ENCODE data around the gene LDLRAD3.
A peak's percentile ranks its signal among the peaks of the same experiment; 100 is the strongest.

The LDLRAD3 gene

DNA sequence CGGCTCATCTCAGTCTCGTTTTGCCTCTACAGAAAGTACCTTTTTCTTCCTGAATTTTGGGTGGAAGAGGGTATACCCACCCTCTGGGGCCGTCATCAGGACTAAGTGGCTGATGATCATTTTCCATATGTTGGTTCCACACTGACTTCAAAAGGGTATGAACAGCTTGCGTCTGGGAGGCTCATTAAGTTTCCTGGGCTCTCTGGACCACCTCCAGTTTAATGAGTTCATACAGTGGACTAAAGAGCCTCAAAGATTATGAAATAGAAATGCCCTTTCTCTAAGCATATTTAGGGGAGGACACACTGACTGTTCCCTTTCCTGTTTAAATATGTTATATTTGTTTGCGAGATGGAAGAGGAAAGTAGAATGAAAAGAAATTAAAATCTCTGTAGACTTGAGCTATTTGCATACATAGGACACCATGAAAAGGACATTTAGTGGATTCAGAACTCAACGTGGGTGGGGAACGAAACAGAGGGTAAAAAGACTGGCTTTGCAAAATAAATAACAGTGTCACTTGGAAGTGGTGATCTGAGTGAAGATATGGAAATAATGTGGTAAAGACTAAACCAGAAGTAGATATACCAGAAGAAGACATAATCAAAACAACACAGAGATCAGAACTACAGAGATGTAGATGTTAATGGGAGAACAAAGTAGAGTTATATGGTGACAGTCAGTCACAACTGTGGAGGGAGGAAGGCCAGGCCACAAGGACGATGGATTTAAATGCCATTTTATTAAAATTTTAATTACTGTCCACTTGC, 18.7 kb downstream of the LDLRAD3 start:
- DNase-seq: peak in 1 of 2 experiments; percentile 75

DNA sequence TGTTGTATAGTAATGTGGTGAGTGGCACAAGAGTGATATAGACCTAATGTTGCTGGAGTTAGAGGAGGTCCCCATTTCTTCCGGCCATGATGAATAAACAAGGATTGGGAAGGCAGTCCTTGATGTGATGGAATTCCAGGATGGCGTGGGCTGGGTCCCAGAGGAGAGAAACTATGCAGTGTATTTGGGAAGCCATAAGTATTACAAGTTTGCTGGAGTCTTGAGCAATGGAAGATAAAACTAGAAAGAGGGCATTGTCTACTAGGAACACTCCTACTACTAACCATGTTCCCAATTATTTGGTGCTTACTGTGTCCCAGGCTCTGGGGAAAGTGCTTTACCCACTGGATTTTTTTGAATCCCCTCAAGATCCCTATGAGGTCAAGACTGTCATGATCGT, 20.0 kb downstream of the LDLRAD3 start:
- DNase-seq: no peak

DNA sequence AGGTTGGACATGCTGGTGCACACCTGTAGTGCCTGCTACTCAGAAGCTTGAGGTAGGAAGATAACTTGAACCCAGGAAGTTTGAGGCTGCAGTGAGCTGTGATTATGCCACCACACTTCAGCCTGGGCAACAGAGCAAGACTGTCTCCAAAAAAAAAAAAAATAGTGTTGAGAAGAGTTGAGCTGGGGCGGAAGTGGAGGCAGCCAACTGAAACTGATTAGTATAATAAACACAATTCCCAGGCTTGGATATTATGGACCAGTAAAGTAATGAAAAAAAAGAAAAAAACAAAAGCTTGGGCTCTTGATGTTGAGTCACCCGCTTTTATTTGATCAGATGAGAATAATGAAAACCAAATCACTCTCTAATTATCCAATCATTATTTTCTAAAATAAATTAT, 21.0 kb downstream of the LDLRAD3 start:
- DNase-seq: no peak

DNA sequence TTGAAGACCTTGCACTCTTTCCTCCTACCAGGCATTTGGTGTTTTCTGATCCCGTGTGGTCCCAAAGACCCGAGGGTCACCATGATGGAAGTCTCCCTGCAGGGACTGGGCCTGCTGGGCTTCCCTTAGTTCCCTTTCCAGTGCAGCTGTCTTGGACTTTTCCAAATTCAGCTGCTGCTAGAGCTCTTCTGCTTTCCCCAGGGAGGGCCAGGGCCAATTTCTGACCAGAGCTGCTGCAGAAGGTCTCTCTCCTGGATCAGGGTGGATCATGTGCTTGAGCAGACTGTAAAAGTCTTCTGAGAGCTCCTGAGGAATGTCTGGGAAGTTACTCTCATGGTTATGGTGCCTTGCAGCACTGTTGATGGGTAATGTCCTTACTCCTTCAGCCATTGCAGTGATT, 23.2 kb downstream of the LDLRAD3 start:
- no peak for DNase-seq

DNA sequence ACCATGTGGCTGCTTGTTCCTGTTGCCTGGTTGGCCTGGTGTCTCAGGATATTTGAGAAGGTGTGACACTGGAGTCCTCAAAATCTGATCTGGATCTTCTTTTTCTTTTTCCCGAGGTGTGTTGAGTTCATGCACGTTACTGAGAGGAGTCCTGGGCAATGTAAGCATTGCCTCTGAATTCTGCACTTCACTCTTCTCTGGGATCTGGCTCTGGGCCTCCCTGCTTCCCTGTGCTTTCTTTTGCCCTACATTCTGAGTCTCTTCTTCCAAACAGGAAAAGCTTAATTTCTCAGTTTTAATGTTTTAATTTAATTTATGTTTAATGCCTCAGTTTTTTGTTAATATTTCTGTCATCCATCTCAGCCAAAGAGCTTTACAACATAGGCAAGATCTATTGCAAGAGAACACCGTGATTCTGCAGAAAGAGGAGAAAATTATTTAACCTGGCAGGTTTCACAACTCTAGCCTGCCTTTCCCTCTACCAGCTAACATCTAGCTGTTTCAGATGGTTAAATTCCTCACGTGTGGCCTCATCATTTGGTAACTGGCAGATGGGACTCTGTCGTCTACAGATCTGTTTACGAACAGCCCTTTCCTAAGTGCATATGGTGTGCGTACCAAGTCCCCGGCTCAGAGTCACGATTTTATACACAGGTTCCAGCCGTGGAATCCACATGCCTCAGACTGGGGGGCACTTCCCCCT, 24.7 kb downstream of the LDLRAD3 start:
- peak; percentile 78 to 93 for DNase-seq

DNA sequence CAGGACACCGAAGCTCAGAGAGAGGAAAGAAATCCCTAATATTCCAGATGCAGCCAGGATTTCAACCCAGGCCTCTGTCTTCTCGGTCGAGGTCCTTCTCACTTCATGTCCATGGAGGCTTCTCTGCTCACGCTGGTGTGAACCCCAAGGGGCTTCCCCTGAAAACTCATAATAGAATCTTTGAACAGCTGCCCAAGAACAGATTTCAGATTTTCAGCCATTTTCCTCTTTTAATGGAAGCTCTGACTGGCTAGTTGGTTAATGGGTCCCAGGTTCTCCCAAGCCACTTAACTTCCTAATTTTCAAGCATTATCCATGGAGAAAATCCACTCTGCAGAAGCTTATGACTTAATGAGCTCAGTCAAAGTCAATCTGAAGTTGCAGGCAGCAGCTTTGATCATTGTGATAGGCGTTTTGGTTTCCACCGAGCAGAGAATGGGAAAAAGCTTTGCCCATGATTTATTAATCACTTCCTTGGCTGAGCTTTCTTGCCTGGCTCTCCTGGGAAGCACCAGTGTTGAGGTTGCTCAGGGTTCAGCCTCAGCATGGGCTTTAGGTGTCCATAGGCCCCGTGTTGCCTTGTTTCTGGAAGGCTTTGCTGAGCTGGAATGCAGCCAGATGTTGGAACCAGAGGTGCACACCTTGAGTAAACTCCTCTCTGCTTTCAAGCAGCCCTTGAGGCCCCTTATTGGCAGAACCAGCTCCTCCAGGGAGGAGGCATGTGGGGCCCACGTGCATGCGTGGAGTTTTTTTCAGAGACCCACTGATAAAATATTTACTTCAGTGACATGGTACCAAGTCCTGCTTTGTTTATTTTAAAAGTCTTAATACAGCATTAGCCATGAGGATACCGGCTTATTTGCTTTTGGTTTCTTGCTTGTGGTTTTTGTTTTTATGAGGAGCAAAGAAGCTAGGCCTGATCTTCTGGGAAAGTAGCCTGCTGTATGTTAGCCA, 25.5 kb downstream of the LDLRAD3 start:
- peak; percentile 80 to 86 for DNase-seq

DNA sequence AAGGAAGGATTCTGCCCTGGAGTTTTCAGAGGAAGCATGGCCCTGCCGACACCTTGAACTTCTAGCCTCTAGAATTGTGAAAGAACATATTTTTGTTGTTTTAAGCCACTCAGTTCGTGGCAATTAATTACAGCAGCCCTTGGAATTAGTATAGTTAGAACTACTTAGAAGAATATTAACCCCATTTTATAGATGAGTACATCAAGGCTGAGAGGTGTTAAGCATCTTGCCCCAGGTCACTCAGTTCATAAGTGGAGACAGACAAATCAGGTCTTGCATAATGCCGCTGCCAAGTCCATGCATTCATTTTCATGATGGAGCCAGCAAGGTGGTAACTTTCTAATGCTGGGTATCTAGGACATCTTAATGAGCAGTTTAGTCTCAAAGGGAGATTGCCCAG, 26.6 kb downstream of the LDLRAD3 start:
- no peak for DNase-seq

DNA sequence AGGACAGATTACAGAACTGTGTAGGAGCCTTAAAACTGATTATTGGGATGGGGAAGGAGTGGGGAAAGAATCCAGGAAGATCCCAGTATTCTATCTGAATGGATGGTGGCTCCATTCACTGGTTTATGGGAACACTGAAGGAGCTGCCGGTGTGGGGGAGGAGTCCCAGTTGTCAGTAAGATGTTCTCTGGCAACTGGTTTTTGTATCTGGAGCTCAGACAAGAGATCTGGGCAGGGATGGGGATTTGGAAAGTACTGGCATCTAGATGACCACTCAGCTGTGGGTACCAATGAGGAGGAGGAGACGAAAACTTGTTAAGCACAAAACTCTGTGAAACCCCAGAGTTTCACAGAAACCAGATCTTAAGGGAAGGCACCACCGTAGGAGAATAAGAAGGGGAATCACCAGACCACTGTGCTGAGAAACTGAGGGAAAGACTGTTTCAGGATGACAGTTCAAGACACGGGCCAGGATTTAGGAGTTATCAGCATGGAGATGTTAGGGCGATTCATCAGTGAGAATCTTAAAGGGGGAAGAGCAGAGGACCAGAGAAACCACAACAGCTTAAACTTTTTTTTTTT, 28.1 kb downstream of the LDLRAD3 start:
- no peak for DNase-seq

DNA sequence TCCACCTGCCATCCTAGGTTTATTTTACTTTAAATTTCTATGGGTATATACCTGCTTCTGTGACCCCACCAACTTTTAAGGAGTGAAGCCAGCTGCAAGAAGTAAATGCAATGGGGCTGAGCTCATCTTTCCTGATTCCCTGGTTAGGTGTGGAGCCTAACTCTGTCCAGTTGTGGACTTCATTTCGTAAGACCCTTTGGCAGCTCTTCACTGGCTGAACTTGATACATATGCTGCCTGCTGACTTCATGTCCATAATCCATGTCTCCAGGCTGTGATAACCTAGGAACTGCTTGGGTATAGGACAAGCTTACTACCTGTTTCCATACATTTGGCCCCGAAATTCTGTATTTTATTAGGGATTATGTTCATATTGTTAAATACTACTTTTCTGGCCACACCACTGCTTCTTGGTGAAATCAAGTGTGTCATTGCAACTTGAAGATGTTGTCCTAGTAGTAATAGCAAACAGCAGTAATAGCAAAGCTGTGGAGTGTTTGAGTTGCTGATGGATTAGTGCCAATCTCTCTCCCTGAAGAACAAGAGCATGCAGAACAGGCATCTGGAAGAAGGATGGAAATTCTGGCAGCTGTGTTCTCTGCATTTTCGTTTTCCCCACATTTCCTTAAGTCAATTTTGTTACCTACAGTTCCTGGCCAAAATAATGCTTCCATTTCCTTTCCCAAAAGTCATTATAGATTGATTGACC, 31.2 kb downstream of the LDLRAD3 start:
- no peak for DNase-seq

DNA sequence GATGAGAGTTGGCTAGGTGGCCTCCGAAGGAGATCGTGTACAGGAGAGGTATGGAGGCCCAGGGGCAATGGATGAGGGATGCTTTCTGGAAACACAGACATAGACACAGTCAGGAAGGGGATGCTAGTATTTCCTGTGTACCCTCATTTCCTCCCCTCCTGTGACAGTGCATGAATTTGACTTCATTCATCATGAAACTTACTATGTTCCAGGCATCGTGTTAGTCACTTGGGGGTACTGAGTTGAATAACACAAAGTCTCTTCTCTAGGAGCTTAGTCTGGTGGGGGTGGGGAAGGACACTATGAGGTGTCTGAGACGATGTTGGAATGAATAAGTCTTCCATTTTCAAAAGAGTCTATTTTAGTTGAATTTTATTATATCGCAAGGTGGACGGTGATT, 32.6 kb downstream of the LDLRAD3 start:
- DNase-seq: no peak

DNA sequence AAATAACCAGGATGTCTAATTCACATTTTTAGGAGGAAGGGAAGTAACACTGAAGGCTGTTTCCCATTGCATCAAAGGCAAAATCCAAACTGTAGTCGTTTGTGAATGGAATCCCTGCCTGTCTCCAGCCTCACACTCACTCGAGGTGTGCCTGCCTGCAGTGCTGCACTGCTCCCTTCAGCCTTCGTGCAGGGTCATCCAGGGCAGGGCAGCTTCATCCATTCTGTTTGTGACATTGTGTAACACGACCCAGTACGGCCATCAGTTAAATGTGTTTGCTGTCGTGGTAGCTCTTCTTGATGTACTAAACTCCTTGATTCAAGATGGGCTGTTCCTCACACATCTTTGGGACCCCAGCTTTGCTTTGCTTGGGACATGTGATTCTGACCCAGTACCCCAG, 34.3 kb downstream of the LDLRAD3 start:
- no peak for DNase-seq

DNA sequence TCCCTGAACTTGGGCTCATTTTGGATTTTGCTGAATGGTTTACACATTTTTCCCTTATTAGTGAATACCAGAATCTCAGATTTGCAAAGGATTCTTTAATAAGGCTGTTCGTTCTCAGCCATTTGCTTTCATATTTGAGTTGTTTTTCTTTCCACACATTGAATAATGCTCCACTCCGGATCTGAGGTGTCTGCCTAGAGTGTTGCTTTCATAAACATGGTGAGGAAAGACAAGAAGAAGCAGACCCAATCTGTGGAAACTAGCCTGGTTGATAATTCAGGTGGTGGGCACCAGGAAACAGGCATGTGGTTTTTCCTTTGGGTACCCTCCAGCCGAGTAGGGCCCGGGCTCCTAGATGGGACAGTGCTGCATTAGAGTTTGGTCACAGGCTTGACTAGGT, 35.0 kb downstream of the LDLRAD3 start:
- DNase-seq: no peak

DNA sequence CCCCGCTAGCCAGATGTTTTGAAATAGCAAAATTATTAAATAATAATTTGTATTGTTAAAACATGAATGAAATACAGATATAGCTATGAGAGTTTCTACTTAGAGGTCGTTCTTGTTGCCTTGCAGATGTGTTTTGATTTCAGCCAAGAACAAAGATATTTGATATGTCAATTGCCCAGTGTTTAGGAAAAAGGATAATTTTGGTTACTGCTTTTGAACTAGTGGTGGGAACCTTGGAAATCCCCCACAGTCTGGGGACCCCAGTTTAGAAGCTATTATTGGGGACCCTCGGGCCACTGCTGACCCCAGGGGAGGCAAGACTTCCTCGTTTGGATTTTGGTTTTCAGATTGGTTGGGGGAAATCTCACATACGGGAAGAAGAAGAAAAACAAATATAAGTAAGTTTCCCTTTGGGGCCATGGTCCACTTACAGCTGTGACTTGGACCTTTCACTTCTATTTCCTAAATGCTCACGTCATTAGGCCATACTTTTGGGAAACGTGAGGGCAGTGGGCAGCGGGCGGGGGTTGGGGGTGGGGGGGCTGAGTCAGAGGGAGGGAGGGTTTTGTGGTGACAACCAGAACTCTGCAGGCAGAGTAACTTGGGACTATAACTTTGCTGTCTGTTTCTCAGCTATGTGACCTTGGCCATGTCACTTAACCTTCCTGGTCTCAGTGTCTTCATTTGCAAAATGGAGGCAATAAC, 37.0 kb downstream of the LDLRAD3 start:
- no peak for DNase-seq

DNA sequence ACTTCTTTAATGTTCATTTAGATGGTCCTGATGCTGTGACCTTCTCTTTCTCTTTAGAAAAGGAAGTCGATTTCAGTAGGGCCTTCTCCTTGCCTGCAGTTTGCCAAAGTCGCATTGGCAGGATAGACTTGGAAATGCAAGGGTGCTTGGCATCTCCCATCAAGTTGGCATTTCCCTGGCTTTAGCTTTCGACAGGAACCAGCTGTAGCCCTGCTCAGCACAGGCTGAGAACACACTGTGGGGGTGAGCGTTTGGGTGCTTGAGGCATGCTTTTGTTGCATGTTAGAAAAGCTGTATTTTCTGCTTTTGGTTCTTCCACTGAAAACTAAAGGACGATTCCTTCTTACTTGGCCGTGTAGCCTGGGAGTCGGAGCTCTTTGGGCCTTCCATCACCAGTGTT, 37.7 kb downstream of the LDLRAD3 start:
- no peak for DNase-seq

DNA sequence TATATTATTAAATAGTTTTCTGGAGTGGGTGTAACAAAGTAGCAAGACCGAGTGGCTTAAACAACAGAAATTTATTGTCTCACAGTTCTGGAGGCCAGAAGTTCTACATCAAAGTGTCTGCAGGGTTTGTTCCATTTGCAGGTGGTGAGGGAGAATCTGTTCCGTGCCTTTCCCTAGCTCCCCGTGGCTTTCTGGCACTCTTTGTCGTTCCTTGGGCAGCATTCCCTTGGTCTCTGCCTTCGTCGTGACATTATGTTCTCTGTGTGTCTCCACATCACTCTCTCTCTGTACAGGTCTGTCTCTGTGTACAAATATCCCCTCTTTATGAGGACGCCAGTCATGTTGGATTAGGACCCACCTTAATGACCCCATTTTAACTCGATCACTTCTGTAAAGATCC, 38.2 kb downstream of the LDLRAD3 start:
- no peak for DNase-seq

DNA sequence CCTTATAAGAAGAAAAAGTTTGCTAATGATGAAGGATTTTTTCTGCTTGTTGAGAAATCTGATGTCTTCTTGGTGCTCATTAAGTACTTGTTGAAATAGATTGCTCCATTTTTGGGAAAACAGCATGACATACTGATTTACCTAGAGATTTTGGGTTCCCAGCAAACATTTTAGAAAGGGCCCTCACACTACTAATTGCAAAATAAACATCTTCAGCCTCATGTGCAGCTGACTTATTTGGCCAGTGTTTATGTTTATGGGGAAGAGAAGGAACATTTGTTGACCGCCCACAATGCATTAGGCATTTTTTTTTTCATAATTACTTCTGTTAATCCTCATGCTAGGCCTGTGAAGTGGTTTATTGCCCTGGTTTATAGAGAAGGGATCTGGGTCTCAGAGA, 40.1 kb downstream of the LDLRAD3 start:
- no peak for DNase-seq

DNA sequence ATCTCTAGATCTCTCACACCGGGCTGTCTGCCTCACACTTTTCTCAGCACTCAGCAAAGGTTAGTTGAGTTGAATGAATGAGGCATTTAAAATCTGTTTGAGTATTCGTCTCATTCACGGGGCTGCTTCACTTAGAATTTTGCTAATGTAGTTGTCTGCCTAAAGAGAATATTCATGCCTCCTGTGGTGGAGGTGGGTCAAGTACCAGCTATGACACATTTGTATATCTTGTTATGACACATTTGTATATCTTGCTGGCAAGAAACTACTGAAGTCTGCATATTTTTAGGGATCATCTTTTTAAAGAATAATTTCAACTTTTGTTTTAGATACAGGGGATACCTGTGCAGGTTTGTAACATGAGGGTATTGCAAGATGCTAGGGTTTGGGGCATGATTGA, 43.1 kb downstream of the LDLRAD3 start:
- DNase-seq: no peak

DNA sequence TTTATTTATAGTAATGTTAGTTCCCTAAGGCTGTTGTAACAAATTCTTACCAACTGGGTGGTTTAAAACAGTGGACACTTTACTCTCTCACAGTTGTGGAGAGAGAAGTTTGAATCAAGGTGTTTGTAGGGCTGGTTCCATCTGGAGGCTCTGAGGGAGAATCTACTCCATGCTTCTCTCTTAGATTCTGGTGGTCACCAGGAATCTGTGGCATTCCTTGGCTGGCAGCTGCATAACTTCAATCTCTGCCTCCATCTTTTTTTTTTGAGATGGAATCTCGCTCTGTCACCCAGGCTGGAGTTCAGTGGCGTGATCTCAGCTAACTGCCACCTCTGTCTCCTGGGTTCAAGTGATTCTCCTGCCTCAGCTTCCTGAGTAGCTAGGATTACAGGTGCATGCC, 46.3 kb downstream of the LDLRAD3 start:
- no peak for DNase-seq

DNA sequence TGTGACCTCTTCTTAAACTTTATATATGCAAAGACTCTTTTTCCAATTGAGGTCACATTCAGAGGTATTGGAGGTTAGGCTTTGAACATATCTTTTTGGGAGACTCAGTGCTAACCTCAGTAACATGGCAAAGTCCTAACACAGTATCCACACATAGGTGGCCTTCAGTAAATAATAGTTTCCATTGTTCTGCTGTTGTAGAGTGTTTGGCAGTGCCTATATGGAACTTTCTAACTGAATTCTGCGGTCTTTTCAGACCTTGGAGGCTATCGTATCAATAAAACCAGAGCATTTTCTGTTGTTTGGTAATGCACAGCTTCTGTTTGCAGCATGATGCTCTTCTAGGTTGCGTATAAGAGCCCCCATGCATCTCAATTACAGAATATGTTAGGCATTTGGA, 47.0 kb downstream of the LDLRAD3 start:
- no peak for DNase-seq

DNA sequence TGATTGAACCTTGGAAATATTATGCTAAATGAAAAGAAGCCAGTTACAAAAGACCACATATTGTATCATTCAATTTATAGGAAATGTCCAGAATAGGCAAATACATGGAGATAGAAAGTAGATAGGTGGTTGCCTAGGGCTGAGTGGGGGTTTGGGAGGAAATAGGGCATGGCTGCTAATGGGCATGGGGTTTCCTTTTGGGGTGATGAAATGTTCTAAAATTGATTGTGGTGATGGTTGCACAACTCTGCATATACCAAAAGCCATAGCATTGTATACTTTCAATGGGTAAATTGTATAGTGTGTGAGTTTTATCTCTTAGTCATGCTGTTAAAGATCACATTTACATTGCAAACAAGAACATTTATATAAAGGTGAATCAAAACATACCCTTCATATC, 48.7 kb downstream of the LDLRAD3 start:
- DNase-seq: no peak

DNA sequence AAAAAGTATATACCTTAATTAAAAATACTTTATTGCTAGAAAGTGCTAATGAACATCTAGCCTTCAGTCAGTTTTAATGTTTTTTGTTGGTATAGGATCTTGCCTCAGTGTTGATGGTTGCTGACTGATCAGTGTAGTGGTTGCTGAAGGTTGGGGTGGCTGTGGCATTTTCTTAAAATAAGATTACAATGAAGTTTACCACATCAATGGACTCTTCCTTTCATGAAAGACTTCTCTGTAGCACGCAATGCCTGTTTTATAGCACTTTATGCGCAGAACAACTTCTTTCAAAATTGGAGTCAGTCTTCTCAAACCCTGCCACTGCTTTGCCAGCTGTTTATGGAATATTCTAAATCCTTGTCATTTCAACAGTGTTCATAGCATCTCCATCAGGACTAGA, 50.6 kb downstream of the LDLRAD3 start:
- DNase-seq: no peak

Data from NCI-H524 (cell line).